IMR-90 (cell line): ENCODE measurements around the gene JCAD. TPM values are rescaled to one million over a fixed set of nuclear protein-coding genes. Genes with fewer than 3 reads are reported as not detected.

Experiments used
- ATAC-seq: fragments of 200-7000 bp; cut with Tn5 transposase; 2 replicates; pipeline ENCODE4 v1.9.1; 2020; ENCODE audit warnings: low read depth, mild to moderate bottlenecking, moderate library complexity
- BruUV-seq: library from RNA; stranded (reverse); fragments of 400-500 nt; replicated peaks from 2 replicates; lab custom pipeline; 2021; lab: Mats Ljungman, UMichigan
- CTCF ChIA-PET: fragments of 300-600 bp; formaldehyde crosslinking; extraction: SDS; loops from one replicate; lab custom pipeline; 2021; ENCODE audit warnings: antibody characterized with exemption; lab: Yijun Ruan, JAX
- POLR2A ChIA-PET: fragments of 300-600 bp; sonication (Branson Sonifier 250); formaldehyde crosslinking; loops from one replicate; lab custom pipeline; 2022; ENCODE audit warnings: antibody characterized with exemption; ENCODE audit not compliant: unreplicated experiment; lab: Charles Lee
- DNase-seq: peaks from one replicate; pipeline ENCODE4 v3.0.0; 2013
- H2AFZ ChIP-seq: replicated peaks from 2 replicates; pipeline ENCODE3; 2013; ENCODE audit warnings: low read length, mild to moderate bottlenecking; ENCODE audit not compliant: poor library complexity
- H2AK5ac ChIP-seq: 2 replicates; pipeline ENCODE4 v1.6.1; 2013; ENCODE audit warnings: low read depth, low read length, inconsistent platforms
- H2AK9ac ChIP-seq: replicated peaks from 2 replicates; pipeline ENCODE3; 2013; ENCODE audit warnings: mild to moderate bottlenecking, low read depth, low read length, moderate library complexity; ENCODE audit not compliant: poor library complexity
- H2BK120ac ChIP-seq: 2 replicates; pipeline ENCODE4 v1.6.1; 2013; ENCODE audit warnings: low read depth, low read length, inconsistent platforms
- H2BK15ac ChIP-seq: 3 replicates; pipeline ENCODE4 v1.6.1; 2013; ENCODE audit warnings: low read depth, low read length, inconsistent platforms
- H2BK20ac ChIP-seq: 2 replicates; pipeline ENCODE4 v1.6.1; 2013; ENCODE audit warnings: low read depth, mild to moderate bottlenecking, inconsistent platforms, low read length, moderate library complexity
- H2BK5ac ChIP-seq: 2 replicates; pipeline ENCODE4 v1.6.1; 2013; ENCODE audit warnings: mild to moderate bottlenecking, low read depth, low read length, inconsistent platforms; ENCODE audit not compliant: poor library complexity, severe bottlenecking
- H3K14ac ChIP-seq: replicated peaks from 2 replicates; pipeline ENCODE4 v1.6.1; 2013; ENCODE audit warnings: low read depth, low read length, inconsistent platforms
- H3K18ac ChIP-seq: 2 replicates; pipeline ENCODE4 v1.6.1; 2013; ENCODE audit warnings: low read depth, low read length, control low read depth
- H3K23ac ChIP-seq: 2 replicates; pipeline ENCODE4 v1.6.1; 2013; ENCODE audit warnings: low read depth, low read length, inconsistent platforms
- H3K27ac ChIP-seq: 2 replicates; pipeline ENCODE4 v1.5.1; 2013; ENCODE audit warnings: mild to moderate bottlenecking, control low read depth, low read length; ENCODE audit not compliant: insufficient read depth
- H3K27me3 ChIP-seq: 2 replicates; pipeline ENCODE4 v1.6.1; 2013; ENCODE audit warnings: low read length; ENCODE audit not compliant: control insufficient read depth, insufficient read depth
- H3K36me3 ChIP-seq: 2 replicates; pipeline ENCODE4 v1.6.1; 2013; ENCODE audit warnings: low read length, mixed read lengths; ENCODE audit not compliant: control insufficient read depth, insufficient read depth
- H3K4ac ChIP-seq: 2 replicates; pipeline ENCODE4 v1.6.1; 2013; ENCODE audit warnings: low read depth, low read length, inconsistent platforms
- H3K4me1 ChIP-seq: 2 replicates; pipeline ENCODE4 v1.6.1; 2013; ENCODE audit warnings: low read length, mixed read lengths; ENCODE audit not compliant: control insufficient read depth, insufficient read depth
- H3K4me2 ChIP-seq: 2 replicates; pipeline ENCODE4 v1.6.1; 2013; ENCODE audit warnings: low read depth, mild to moderate bottlenecking, control low read depth, low read length, moderate library complexity
- H3K4me3 ChIP-seq: 2 replicates; pipeline ENCODE4 v1.5.1; 2013; ENCODE audit warnings: low read depth, mild to moderate bottlenecking, control low read depth, low read length, moderate library complexity; ENCODE audit not compliant: insufficient read depth
- H3K56ac ChIP-seq: 2 replicates; pipeline ENCODE4 v1.6.1; 2013; ENCODE audit warnings: low read length, inconsistent platforms; ENCODE audit not compliant: insufficient read depth; ENCODE audit errors: extremely low read depth
- H3K79me1 ChIP-seq, 2 experiments: 2 replicates each; pipeline ENCODE4 v1.6.1; 2013; ENCODE audit warnings: low read length in 2 of 2, inconsistent platforms in 1 of 2, low read depth in 1 of 2
- H3K9ac ChIP-seq: 2 replicates; pipeline ENCODE4 v1.6.1; 2013; ENCODE audit warnings: low read depth, low read length, control low read depth
- H3K9me1 ChIP-seq: 2 replicates; pipeline ENCODE4 v1.6.1; 2013; ENCODE audit warnings: low read length, inconsistent platforms; ENCODE audit not compliant: insufficient read depth
- H3K9me3 ChIP-seq: 2 replicates; pipeline ENCODE4 v1.6.1; 2013; ENCODE audit warnings: low read length; ENCODE audit not compliant: control insufficient read depth, insufficient read depth
- H4K20me1 ChIP-seq: 2 replicates; pipeline ENCODE4 v1.6.1; 2013; ENCODE audit warnings: low read length, inconsistent platforms; ENCODE audit not compliant: insufficient read depth
- H4K5ac ChIP-seq: 2 replicates; pipeline ENCODE4 v1.6.1; 2013; ENCODE audit warnings: mild to moderate bottlenecking, low read depth, low read length, control low read depth
- H4K8ac ChIP-seq, 2 experiments: 2 replicates each; pipeline ENCODE4 v1.6.1; 2013; ENCODE audit warnings: low read depth in 2 of 2, low read length in 2 of 2, control low read depth in 1 of 2, inconsistent platforms in 1 of 2
- H4K91ac ChIP-seq: 2 replicates; pipeline ENCODE4 v1.6.1; 2013; ENCODE audit warnings: low read depth, low read length, inconsistent platforms; ENCODE audit not compliant: insufficient read depth
- CEBPB ChIP-seq: IDR thresholded peaks from 2 replicates; pipeline ENCODE4 v1.6.1; 2012; ENCODE audit warnings: low read depth, low read length, improper control_type of control experiment
- CHD1 ChIP-seq: IDR thresholded peaks from 2 replicates; pipeline ENCODE4 v1.6.1; 2012; ENCODE audit warnings: low read depth, low read length, improper control_type of control experiment
- FOS ChIP-seq: fragments of 150-350 bp; IDR thresholded peaks from 2 replicates; pipeline ENCODE4 v1.6.1; 2016; ENCODE audit warnings: low read depth, low read length
- MAZ ChIP-seq: IDR thresholded peaks from 2 replicates; pipeline ENCODE4 v1.6.1; 2012; ENCODE audit warnings: low read depth, mild to moderate bottlenecking, low read length, improper control_type of control experiment, moderate library complexity, borderline replicate concordance
- MXI1 ChIP-seq: IDR thresholded peaks from 2 replicates; pipeline ENCODE4 v1.6.1; 2012; ENCODE audit warnings: low read depth, mild to moderate bottlenecking, low read length, moderate library complexity, borderline replicate concordance
- NFE2L2 ChIP-seq: fragments of 150-350 bp; IDR thresholded peaks from 2 replicates; pipeline ENCODE4 v1.6.1; 2016; ENCODE audit warnings: low read depth, mild to moderate bottlenecking, low read length
- POLR2A ChIP-seq: IDR thresholded peaks from 2 replicates; pipeline ENCODE4 v1.6.1; 2012; ENCODE audit warnings: mild to moderate bottlenecking, low read depth, low read length
- RAD21 ChIP-seq: IDR thresholded peaks from 2 replicates; pipeline ENCODE4 v1.6.1; 2012; ENCODE audit warnings: low read length, improper control_type of control experiment
- RCOR1 ChIP-seq: IDR thresholded peaks from 2 replicates; pipeline ENCODE4 v1.6.1; 2012; ENCODE audit warnings: mild to moderate bottlenecking, low read length, improper control_type of control experiment; ENCODE audit not compliant: insufficient replicate concordance
- RFX5 ChIP-seq: IDR thresholded peaks from 2 replicates; pipeline ENCODE4 v1.8.0; 2012; ENCODE audit warnings: low read depth, mild to moderate bottlenecking, low read length, moderate library complexity
- SMC3 ChIP-seq: fragments of 150-350 bp; IDR thresholded peaks from 2 replicates; pipeline ENCODE4 v1.6.1; 2016; ENCODE audit warnings: low read depth, mild to moderate bottlenecking, antibody characterized with exemption, low read length, moderate library complexity
- WGBS, 2 experiments: methylation state at CpG; one replicate each; pipeline versions ENCODE4 v1.1.5 to v1.1.7; 2013; ENCODE audit warnings: missing lambda C conversion rate in 2 of 2; ENCODE audit not compliant: insufficient read length in 1 of 2; ENCODE audit errors: extremely low coverage in 2 of 2; 5-methylcytosine and 5-hydroxymethylcytosine counted together
- dilution Hi-C: fragments of 300-500 bp; cut with HindIII; formaldehyde crosslinking; loops from one replicate; pipeline ENCODE4 v1.14.3; 2018; ENCODE audit warnings: low sequenced_read_pairs; ENCODE audit not compliant: unreplicated experiment
- in situ Hi-C: fragments of 300-500 bp; cut with MboI; formaldehyde crosslinking; loops from 3 replicates; pipeline ENCODE4 v1.14.3; 2019; ENCODE audit warnings: low sequenced_read_pairs, inconsistent platforms, mixed read lengths
- intact Hi-C: fragments of 100-400 bp; cut with micrococcal nuclease; formaldehyde crosslinking; loops from 2 replicates; pipeline ENCODE4 v1.10.0; 2022
- polyA plus RNA-seq, 3 experiments: library from polyadenylated mRNA; depleted of rRNA; stranded (reverse); fragments of >200 nt; gene quantifications; 2 replicates each; pipeline ENCODE4 v1.2.3, GENCODE V29; 2012; ENCODE audit warnings: low replicate concordance in 1 of 3
- total RNA-seq: library from RNA; depleted of rRNA; stranded (reverse); fragments of >200 nt; gene quantifications from 2 replicates; pipeline ENCODE4 v1.2.3, GENCODE V29; 2012
- TF ChIP-seq, protein P1 (sequence below): fragments of 150-350 bp; IDR thresholded peaks from 2 replicates; pipeline ENCODE4 v1.6.1; 2017; ENCODE audit warnings: mild to moderate bottlenecking, antibody characterized with exemption, low read length, low read depth
- TF ChIP-seq, protein P2 (sequence below): conservative IDR thresholded peaks from 2 replicates; pipeline ENCODE4 v1.5.1; 2012; ENCODE audit warnings: mild to moderate bottlenecking, low read depth, low read length, improper control_type of control experiment

The JCAD gene
- total and polyA plus RNA-seq, 2 of the 4 experiments (the other 2 are of a cell fraction) = 15.9 to 16.8 TPM

DNA sequence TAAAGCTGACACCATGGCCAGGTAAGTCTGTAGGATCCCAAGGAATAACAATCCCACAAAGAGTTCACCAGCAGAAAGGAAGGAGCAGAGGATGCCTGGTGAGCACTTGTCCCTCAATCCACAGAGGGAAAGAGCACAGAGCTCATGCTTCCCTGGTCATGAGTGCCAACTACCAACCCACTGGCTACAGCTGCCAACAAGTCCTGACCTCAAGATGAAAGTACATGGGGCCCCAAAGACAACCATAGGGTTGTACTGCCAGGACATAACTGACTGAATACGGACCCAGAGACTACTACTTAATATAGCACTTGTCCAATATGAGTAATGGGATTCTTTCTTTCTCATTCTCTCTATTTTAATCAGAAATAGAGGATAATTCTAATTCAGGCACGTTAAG, 83.3 kb downstream of the JCAD start:
- intact Hi-C loops = no loop called here
- dilution Hi-C loops = no loop called here

More for the DNA sequence above, 83.3 kb downstream of the JCAD start:
- Histone ChIP-seq H3K14ac (no peak overlapping the region), H3K4ac (no peak overlapping the region), H3K79me1 (no peaks in the 10 kb centered on the region), H4K91ac (no peak overlapping the region), H3K4me3 (no peak overlapping the region), H3K18ac (no peak overlapping the region), H4K5ac (no peak overlapping the region), H2BK120ac (no peak overlapping the region), H3K9ac (no peak overlapping the region), H3K9me3 (peaks cover 3% of the 10 kb centered on the region; the same call in 1 of the 2 replicates), H2BK20ac (no peak overlapping the region), H2AK5ac (no peak overlapping the region), H3K27ac (no peak overlapping the region), H3K9me1 (no peaks in the 10 kb centered on the region), H2BK15ac (no peak overlapping the region), H3K4me1 (peaks cover 2% of the 10 kb centered on the region; the same call in 1 of the 2 replicates), H3K56ac (no peak overlapping the region), H2BK5ac (no peak overlapping the region), H4K8ac (no peak overlapping the region), H3K27me3 (peaks cover 5% of the 10 kb centered on the region), H3K4me2 (no peak overlapping the region), H2AFZ (no peak overlapping the region), H4K20me1 (no peaks in the 10 kb centered on the region), H2AK9ac (no peak overlapping the region), H3K36me3 (no peaks in the 10 kb centered on the region), H3K23ac (no peak overlapping the region)
- no CpG with 5 or more reads among the region's 2 CpGs for WGBS, 2 experiments
- DNase-seq (no peak), ATAC-seq (no peak)
- CTCF ChIA-PET = no interaction called here
- in situ Hi-C loops = no loop called here
- TF ChIP-seq, protein P1, sequence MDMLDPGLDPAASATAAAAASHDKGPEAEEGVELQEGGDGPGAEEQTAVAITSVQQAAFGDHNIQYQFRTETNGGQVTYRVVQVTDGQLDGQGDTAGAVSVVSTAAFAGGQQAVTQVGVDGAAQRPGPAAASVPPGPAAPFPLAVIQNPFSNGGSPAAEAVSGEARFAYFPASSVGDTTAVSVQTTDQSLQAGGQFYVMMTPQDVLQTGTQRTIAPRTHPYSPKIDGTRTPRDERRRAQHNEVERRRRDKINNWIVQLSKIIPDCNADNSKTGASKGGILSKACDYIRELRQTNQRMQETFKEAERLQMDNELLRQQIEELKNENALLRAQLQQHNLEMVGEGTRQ = no peak
- TF ChIP-seq, protein P2, sequence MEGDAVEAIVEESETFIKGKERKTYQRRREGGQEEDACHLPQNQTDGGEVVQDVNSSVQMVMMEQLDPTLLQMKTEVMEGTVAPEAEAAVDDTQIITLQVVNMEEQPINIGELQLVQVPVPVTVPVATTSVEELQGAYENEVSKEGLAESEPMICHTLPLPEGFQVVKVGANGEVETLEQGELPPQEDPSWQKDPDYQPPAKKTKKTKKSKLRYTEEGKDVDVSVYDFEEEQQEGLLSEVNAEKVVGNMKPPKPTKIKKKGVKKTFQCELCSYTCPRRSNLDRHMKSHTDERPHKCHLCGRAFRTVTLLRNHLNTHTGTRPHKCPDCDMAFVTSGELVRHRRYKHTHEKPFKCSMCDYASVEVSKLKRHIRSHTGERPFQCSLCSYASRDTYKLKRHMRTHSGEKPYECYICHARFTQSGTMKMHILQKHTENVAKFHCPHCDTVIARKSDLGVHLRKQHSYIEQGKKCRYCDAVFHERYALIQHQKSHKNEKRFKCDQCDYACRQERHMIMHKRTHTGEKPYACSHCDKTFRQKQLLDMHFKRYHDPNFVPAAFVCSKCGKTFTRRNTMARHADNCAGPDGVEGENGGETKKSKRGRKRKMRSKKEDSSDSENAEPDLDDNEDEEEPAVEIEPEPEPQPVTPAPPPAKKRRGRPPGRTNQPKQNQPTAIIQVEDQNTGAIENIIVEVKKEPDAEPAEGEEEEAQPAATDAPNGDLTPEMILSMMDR = no peak
- TF ChIP-seq POLR2A = no peak
- TF ChIP-seq RFX5 = no peak
- TF ChIP-seq RCOR1 = no peak
- TF ChIP-seq MXI1 = no peak
- no peak for TF ChIP-seq FOS
- TF ChIP-seq CEBPB = no peak
- no peak for TF ChIP-seq CHD1
- TF ChIP-seq SMC3 = no peak
- TF ChIP-seq NFE2L2 = no peak
- no peak for TF ChIP-seq MAZ
- TF ChIP-seq RAD21 = no peak
- no TSS peak for BruUV-seq
- POLR2A ChIA-PET = no interaction called here
